Subcutaneous abdominal adipose tissue (tissue), 5 donors: Measurements from ENCODE around the gene MTARC2.

Source experiments
- H3K27ac ChIP-seq: one replicate; pipeline ENCODE4 v1.7.0; 2013; ENCODE audit warnings: low read depth, mild to moderate bottlenecking, inconsistent platforms, low read length, moderate library complexity
- H3K27me3 ChIP-seq, 5 donors: one replicate each; pipeline ENCODE4 v1.7.0; 2013; ENCODE audit warnings: low read length in 5 of 5, inconsistent platforms in 1 of 5; ENCODE audit not compliant: control insufficient read depth in 5 of 5, insufficient read depth in 4 of 5
- H3K36me3 ChIP-seq, 5 donors: one replicate each; pipeline ENCODE4 v1.7.0; 2013; ENCODE audit warnings: low read length in 5 of 5; ENCODE audit not compliant: control insufficient read depth in 5 of 5, insufficient read depth in 5 of 5
- H3K4me1 ChIP-seq, 5 donors: one replicate each; pipeline ENCODE4 v1.7.0; 2013; ENCODE audit warnings: low read length in 5 of 5, mild to moderate bottlenecking in 3 of 5, moderate library complexity in 1 of 5; ENCODE audit not compliant: control insufficient read depth in 5 of 5, insufficient read depth in 5 of 5
- H3K4me3 ChIP-seq, 5 donors: one replicate each; pipeline ENCODE4 v1.7.0; 2013; ENCODE audit warnings: low read length in 5 of 5, low read depth in 1 of 5
- H3K9ac ChIP-seq, 5 donors: one replicate each; pipeline ENCODE4 v1.7.0; 2013; ENCODE audit warnings: low read length in 5 of 5, mild to moderate bottlenecking in 4 of 5, moderate library complexity in 3 of 5
- H3K9me3 ChIP-seq, 5 donors: one replicate each; pipeline ENCODE4 v1.7.0; 2013; ENCODE audit warnings: low read length in 5 of 5; ENCODE audit not compliant: control insufficient read depth in 5 of 5
- donor health status: healthy.
- donor health status: healthy.
- donor health status: healthy.
- donor health status: healthy.
- donor health status: healthy.

MTARC2 gene

GRCh38 chr1:220761688-220762427 lies 13.7 kb downstream of the MTARC2 start:
- H3K9me3 ChIP-seq, result no peaks in the 10 kb centered on the region
- H3K4me1 ChIP-seq, result peaks cover 0 to 5% (median 0%) of the 10 kb centered on the region in 5 donors
- H3K27ac ChIP-seq, result no peak overlapping the region
- no peak overlapping the region for H3K4me3 ChIP-seq
- H3K9ac ChIP-seq, result peak overlapping the region in 1 of 5 donors; percentile 35
- peaks cover 3 to 50% (median 30%) of the 10 kb centered on the region in 5 donors for H3K36me3 ChIP-seq
- no peaks in the 10 kb centered on the region for H3K27me3 ChIP-seq

DNA sequence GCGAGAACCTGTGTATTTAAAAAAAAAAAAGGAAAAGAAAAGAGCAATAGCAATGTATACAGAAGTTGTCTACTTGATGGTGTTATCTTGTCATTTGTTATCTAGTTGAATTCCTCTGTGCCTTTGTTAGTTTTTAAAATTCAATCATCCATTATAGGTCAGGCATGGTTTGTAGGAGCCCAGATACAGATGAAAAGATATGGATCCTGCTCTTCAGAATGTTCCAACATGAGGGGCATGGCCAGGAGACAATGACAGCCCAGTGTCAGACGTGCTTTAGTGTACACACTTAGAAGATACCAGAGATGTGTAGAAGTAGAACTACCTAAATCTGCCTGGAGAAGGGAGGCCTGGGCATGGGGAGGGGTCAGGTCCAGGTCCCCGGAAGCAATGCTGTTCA lies 16.6 kb downstream of the MTARC2 start:
- no peak overlapping the region for H3K9ac ChIP-seq
- H3K36me3 ChIP-seq, result peaks cover 3 to 46% (median 25%) of the 10 kb centered on the region in 5 donors
- H3K4me1 ChIP-seq, result peaks cover 0 to 24% (median 11%) of the 10 kb centered on the region in 5 donors
- no peaks in the 10 kb centered on the region for H3K27me3 ChIP-seq
- H3K9me3 ChIP-seq, result no peaks in the 10 kb centered on the region
- no peak overlapping the region for H3K4me3 ChIP-seq
- peak overlapping the region; percentile 40 for H3K27ac ChIP-seq

DNA sequence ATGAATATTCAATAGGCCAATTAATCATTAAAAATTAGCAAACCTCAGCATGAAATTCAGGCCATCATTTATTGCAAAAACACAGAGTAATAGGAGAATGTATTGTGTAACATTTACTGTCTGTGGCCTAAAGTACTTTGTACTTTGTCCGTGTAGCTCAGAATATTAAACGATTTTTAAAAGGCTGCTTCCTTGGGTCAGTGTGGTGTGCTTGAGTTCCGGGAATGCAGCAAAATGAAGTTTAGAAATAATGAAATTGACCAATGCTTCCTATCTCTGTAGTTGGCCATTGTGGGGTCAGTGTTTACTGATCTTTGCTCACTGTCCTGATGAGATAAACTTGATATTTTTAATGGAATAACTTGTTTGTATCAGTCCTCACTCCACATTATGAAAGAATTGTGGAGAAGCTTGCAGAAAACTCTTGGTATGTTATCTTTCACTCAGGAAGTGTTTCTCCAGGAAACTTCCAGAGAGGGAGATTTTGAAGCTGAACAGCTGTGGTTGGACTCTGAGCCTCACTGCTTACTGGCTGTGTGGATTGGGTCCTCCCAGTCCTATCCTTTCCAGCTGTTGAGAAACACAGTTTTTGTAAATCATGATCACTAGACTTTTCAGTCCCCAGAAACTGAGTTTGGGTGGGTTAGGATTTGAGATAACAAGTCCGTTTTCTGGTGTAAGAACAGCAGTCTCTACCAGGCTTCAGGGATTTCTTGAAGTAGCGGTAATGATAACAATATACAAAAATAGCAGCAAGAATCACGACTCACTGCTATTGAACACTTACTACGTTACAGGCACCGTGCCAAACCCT lies 19.4 kb downstream of the MTARC2 start:
- Histone ChIP-seq H3K4me3 (no peak overlapping the region), H3K27me3 (no peaks in the 10 kb centered on the region), H3K9ac (peak overlapping the region in 2 of 5 donors; percentile 38 to 74), H3K36me3 (peaks cover 5 to 40% (median 28%) of the 10 kb centered on the region in 5 donors), H3K4me1 (peaks cover 0 to 28% (median 11%) of the 10 kb centered on the region in 5 donors), H3K9me3 (no peaks in the 10 kb centered on the region), H3K27ac (peak overlapping the region; percentile 82)

DNA sequence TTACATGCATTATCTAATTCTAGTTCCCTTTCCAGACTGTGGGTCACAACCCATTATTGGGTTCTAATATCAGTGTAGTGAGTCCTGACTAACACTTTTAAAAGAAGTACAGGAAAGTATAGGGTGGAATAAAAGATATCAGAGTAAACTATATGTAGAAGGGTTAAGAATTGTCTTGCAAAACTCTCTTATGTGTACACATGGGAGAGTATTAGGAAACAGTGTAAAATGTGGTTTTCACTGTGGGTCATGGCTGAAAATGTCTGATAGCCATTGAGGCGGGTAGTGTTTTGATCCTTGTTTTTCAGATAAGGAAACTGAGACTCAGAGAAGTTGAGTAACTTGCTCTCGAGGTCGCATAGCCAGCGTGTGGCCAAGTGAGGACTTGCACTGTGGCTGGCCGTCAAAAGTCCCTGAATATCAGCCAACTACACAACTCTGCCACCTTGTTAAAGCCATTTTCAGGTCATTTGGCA lies 20.0 kb downstream of the MTARC2 start:
- H3K27ac ChIP-seq, result peak overlapping the region; percentile 82
- no peaks in the 10 kb centered on the region for H3K27me3 ChIP-seq
- peaks cover 5 to 34% (median 22%) of the 10 kb centered on the region in 5 donors for H3K36me3 ChIP-seq
- no peaks in the 10 kb centered on the region for H3K9me3 ChIP-seq
- H3K4me3 ChIP-seq, result no peak overlapping the region
- H3K9ac ChIP-seq, result peak overlapping the region in 2 of 5 donors; percentile 38 to 74
- H3K4me1 ChIP-seq, result peaks cover 0 to 28% (median 11%) of the 10 kb centered on the region in 5 donors

- H3K27ac ChIP-seq, result peak overlapping the region; percentile 82
- peaks cover 5 to 30% (median 21%) of the 10 kb centered on the region in 5 donors for H3K36me3 ChIP-seq
- no peak overlapping the region for H3K9ac ChIP-seq
- H3K4me3 ChIP-seq, result no peak overlapping the region
- H3K4me1 ChIP-seq, result peaks cover 0 to 28% (median 11%) of the 10 kb centered on the region in 5 donors
- no peaks in the 10 kb centered on the region for H3K9me3 ChIP-seq
- no peaks in the 10 kb centered on the region for H3K27me3 ChIP-seq
These were observed 21.1 kb downstream of the MTARC2 start for GRCh38 chr1:220769205-220769604.

- H3K4me3 ChIP-seq, result no peak overlapping the region
- no peak overlapping the region for H3K27ac ChIP-seq
These were observed 22.3 kb downstream of the MTARC2 start for GRCh38 chr1:220770245-220770913.

DNA sequence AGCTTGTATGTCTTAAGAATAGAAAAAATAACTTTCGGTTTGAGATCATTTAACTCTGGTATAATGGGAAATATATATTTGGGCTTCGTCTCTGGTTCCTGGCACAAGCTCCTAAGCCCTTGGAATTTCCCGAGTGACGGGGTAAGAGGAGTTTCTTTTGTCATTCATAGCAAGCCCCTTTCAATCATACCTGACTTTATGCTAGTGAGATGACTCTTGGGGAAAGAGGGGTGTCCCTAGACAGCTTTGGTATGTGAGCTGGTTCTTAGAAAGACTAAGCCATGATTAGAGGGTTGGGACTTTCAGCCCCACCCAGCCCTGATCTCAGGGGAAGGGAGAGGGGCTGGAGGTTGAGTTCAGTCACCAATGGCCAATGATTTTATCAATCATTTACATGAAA lies 24.7 kb downstream of the MTARC2 start:
- no peaks in the 10 kb centered on the region for H3K27me3 ChIP-seq
- H3K9me3 ChIP-seq, result no peaks in the 10 kb centered on the region
- peaks cover 5 to 29% (median 21%) of the 10 kb centered on the region in 5 donors for H3K36me3 ChIP-seq
- H3K27ac ChIP-seq, result no peak overlapping the region
- peaks cover 0 to 27% (median 10%) of the 10 kb centered on the region in 5 donors for H3K4me1 ChIP-seq
- no peak overlapping the region for H3K9ac ChIP-seq
- no peak overlapping the region for H3K4me3 ChIP-seq

More at GRCh38 chr1:220770245-220770913, 22.3 kb downstream of the MTARC2 start:
- H3K4me1 ChIP-seq, result peaks cover 0 to 28% (median 11%) of the 10 kb centered on the region in 5 donors
- no peaks in the 10 kb centered on the region for H3K27me3 ChIP-seq
- H3K9me3 ChIP-seq, result no peaks in the 10 kb centered on the region
- H3K9ac ChIP-seq, result no peak overlapping the region
- peaks cover 5 to 30% (median 21%) of the 10 kb centered on the region in 5 donors for H3K36me3 ChIP-seq

GRCh38 chr1:220775240-220775853 lies 27.2 kb downstream of the MTARC2 start:
- no peaks in the 10 kb centered on the region for H3K27me3 ChIP-seq
- no peaks in the 10 kb centered on the region for H3K9me3 ChIP-seq
- H3K4me3 ChIP-seq, result no peak overlapping the region
- H3K4me1 ChIP-seq, result peaks cover 0 to 13% (median 4%) of the 10 kb centered on the region in 5 donors
- H3K36me3 ChIP-seq, result peaks cover 9 to 25% (median 16%) of the 10 kb centered on the region in 5 donors
- no peak overlapping the region for H3K9ac ChIP-seq
- no peak overlapping the region for H3K27ac ChIP-seq

- peaks cover 0 to 9% (median 4%) of the 10 kb centered on the region in 5 donors for H3K4me1 ChIP-seq
- no peaks in the 10 kb centered on the region for H3K27me3 ChIP-seq
- H3K36me3 ChIP-seq, result peaks cover 8 to 20% (median 10%) of the 10 kb centered on the region in 5 donors
- H3K9ac ChIP-seq, result no peak overlapping the region
- no peaks in the 10 kb centered on the region for H3K9me3 ChIP-seq
- H3K4me3 ChIP-seq, result no peak overlapping the region
- H3K27ac ChIP-seq, result no peak overlapping the region
These were observed 28.1 kb downstream of the MTARC2 start for GRCh38 chr1:220776254-220776653.
